H1 (cell line): Measurements from ENCODE around the gene PARD3. TPM values are rescaled to one million over a fixed set of nuclear protein-coding genes. Genes with fewer than 3 reads are reported as not detected.

Experiments
- CHD7 ChIP-seq: fragments of 300-600 bp; sonication (generic); IDR thresholded peaks from 2 replicates; pipeline ENCODE4 v1.7.1; 2012; ENCODE audit warnings: low read length, moderate library complexity, mild to moderate bottlenecking, inconsistent platforms; ENCODE audit not compliant: insufficient replicate concordance
- ZNF274 ChIP-seq: IDR thresholded peaks from 2 replicates; pipeline ENCODE4 v1.7.0; 2012; ENCODE audit warnings: low read length, borderline replicate concordance; ENCODE audit errors: extremely low read depth
- polyA plus RNA-seq, 7 experiments: library from polyadenylated mRNA; depleted of rRNA in 3 of 7; stranded (reverse) in 5 of 7; unstranded in 2 of 7; fragments of >200 nt in 5 of 7; fragments of 200-250 nt in 2 of 7; gene quantifications; 1 replicate in 5 of 7; 2 replicates in 1 of 7; 4 replicates in 1 of 7; pipeline versions ENCODE4 v1.2.1 to v1.2.3, GENCODE V29; 2011 to 2013; ENCODE audit warnings: missing spikeins in 2 of 7, mixed read lengths in 2 of 7
- total RNA-seq: library from RNA; stranded (reverse); fragmentation: NEBNext Ultra II Directional; extraction: Animal tissue kit (Norgen Biotek cat#: 25700); gene quantifications from 2 replicates; pipeline ENCODE4 v1.2.1, GENCODE V29; 2021

Gene PARD3
- total and polyA plus RNA-seq, 2 of the 8 experiments (the other 6 are each of a cell fraction or from before 2014, with no cell fraction given) = 19.7 to 49.1 TPM

GRCh38 chr10:34097682-34098081 lies 717.4 kb downstream of the PARD3 start (continued):
- TF ChIP-seq CHD7 (no peak), ZNF274 (no peak)
- TF ChIP-seq, all 59 proteins: peak for 0
